SK-N-MC (cell line): ENCODE data around the gene RNF123.

Experiments
- EZH2 ChIP-seq: fragments of 200-600 bp; sonication (generic); IDR thresholded peaks from one replicate; pipeline ENCODE4 v1.6.1; 2017; ENCODE audit warnings: antibody characterized with exemption
- POLR2AphosphoS5 ChIP-seq: IDR thresholded peaks from 2 replicates; pipeline ENCODE4 v1.6.1; 2012; ENCODE audit warnings: mild to moderate bottlenecking, low read depth, low read length, borderline replicate concordance

GRCh38 chr3:49717211-49717958 is 28.0 kb downstream of the RNF123 start:
- TF ChIP-seq EZH2 (no peak), POLR2AphosphoS5 (no peak)
